Kidney (tissue), 14 donors: Measurements from ENCODE around the gene ZNF148. TPM values are rescaled to one million over a fixed set of nuclear protein-coding genes. Genes with fewer than 3 reads are reported as not detected.

Experiments used
- DNase-seq, 5 donors: peaks; one replicate each; pipeline ENCODE4 v3.0.0-alpha.2; 2013 to 2020
- FAIRE-seq: peaks from 2 replicates; lab custom pipeline; 2012; peaks lifted over from hg19 to GRCh38; lab: Jason Lieb, UNC
- H3K27ac ChIP-seq, 2 donors: one replicate each; pipeline ENCODE4 v1.7.0; 2013; ENCODE audit warnings: low read depth in 2 of 2, low read length in 2 of 2, inconsistent platforms in 1 of 2
- H3K27me3 ChIP-seq: one replicate; pipeline ENCODE4 v1.7.1; 2013; ENCODE audit warnings: low read length, inconsistent platforms; ENCODE audit not compliant: control insufficient read depth, insufficient read depth
- H3K36me3 ChIP-seq, 3 donors: one replicate each; pipeline versions ENCODE4 v1.7.0 to v1.7.1; 2013; ENCODE audit warnings: low read length in 3 of 3, control low read depth in 1 of 3, inconsistent platforms in 1 of 3; ENCODE audit not compliant: insufficient read depth in 3 of 3, control insufficient read depth in 2 of 3
- H3K4me1 ChIP-seq, 3 donors: one replicate each; pipeline versions ENCODE4 v1.7.0 to v1.7.1; 2013; ENCODE audit warnings: low read length in 3 of 3, inconsistent platforms in 1 of 3, low read depth in 1 of 3; ENCODE audit not compliant: control insufficient read depth in 2 of 3, insufficient read depth in 2 of 3
- H3K4me3 ChIP-seq, 3 donors: one replicate each; pipeline versions ENCODE4 v1.7.0 to v1.8.1; 2013; ENCODE audit warnings: low read length in 3 of 3, control low read depth in 1 of 3, inconsistent platforms in 1 of 3
- H3K9ac ChIP-seq, 3 donors: one replicate each; pipeline versions ENCODE4 v1.7.0 to v1.7.1; 2013; ENCODE audit warnings: low read length in 3 of 3, control low read depth in 1 of 3, inconsistent platforms in 1 of 3
- H3K9me3 ChIP-seq, 3 donors: one replicate each; pipeline versions ENCODE4 v1.7.0 to v1.7.1; 2013; ENCODE audit warnings: low read length in 3 of 3, control low read depth in 1 of 3, inconsistent platforms in 1 of 3; ENCODE audit not compliant: control insufficient read depth in 2 of 3, insufficient read depth in 1 of 3
- intact Hi-C: fragments of 100-400 bp; cut with DNase I; formaldehyde crosslinking; loops from one replicate; pipeline ENCODE4 v1.11.1; 2022
- polyA plus RNA-seq: library from polyadenylated mRNA; stranded (reverse); fragments of 350-450 nt; fragmentation: Illumina TruSeq; extraction: RNeasy Lipid Tissue Mini Kit (QIAGEN cat#74804); gene quantifications from one replicate; pipeline ENCODE4 v1.2.3, GENCODE V29; 2014; ENCODE audit warnings: low read depth, low replicate concordance; ENCODE audit not compliant: insufficient read depth
- total RNA-seq: library from RNA; stranded (reverse); fragmentation: NEBNext Ultra II Directional; extraction: Animal tissue kit (Norgen Biotek cat#: 25700); gene quantifications from one replicate; pipeline ENCODE4 v1.2.1, GENCODE V29; 2021
- TF ChIP-seq, protein P1 (sequence below): IDR thresholded peaks from 3 replicates; pipeline ENCODE4 v1.5.1; 2012; ENCODE audit warnings: mild to moderate bottlenecking, moderate library complexity, borderline replicate concordance; ENCODE audit not compliant: insufficient read depth; ENCODE audit errors: extremely low read depth
- donor health status: control.
- donor health status: control.
- donor health status: control.
- donor health status: control.
- donor health status: control.
- donor health status: DM: yes; HTN: yes; CAD: no.
- donor health status: Normal renal cell carcinoma (clear cell type).

Gene ZNF148
- total and polyA plus RNA-seq, 2 donors from 2014 or later: 5.4 to 74.4 TPM

DNA sequence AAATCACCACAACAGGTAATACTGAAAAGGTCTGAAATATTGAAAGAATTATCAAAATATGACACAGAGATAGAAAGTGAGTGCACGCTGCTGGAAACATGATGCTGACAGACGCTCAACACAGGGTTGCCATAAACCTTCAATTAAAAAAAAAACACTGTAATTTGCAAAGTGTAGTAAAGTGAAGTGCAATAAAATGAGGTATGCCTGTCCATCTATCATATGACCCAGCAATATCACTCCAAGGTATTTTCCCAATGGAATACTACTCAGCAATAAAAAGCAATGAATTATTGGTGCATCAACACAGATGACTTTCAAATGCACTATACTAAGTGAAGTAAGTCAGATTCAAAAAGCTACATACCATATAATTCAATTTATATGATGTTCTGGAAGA lies 115.0 kb downstream of the ZNF148 start:
- Histone ChIP-seq H3K27me3 (no peaks in the 10 kb centered on the region), H3K9ac (no peak overlapping the region), H3K27ac (no peak overlapping the region), H3K4me1 (peaks cover 0 to 6% (median 0%) of the 10 kb centered on the region in 3 donors), H3K9me3 (peaks cover 0 to 4% (median 0%) of the 10 kb centered on the region in 3 donors), H3K36me3 (peaks cover 0 to 2% (median 0%) of the 10 kb centered on the region in 3 donors), H3K4me3 (no peak overlapping the region)
- no peak for DNase-seq
- TF ChIP-seq, protein P1, sequence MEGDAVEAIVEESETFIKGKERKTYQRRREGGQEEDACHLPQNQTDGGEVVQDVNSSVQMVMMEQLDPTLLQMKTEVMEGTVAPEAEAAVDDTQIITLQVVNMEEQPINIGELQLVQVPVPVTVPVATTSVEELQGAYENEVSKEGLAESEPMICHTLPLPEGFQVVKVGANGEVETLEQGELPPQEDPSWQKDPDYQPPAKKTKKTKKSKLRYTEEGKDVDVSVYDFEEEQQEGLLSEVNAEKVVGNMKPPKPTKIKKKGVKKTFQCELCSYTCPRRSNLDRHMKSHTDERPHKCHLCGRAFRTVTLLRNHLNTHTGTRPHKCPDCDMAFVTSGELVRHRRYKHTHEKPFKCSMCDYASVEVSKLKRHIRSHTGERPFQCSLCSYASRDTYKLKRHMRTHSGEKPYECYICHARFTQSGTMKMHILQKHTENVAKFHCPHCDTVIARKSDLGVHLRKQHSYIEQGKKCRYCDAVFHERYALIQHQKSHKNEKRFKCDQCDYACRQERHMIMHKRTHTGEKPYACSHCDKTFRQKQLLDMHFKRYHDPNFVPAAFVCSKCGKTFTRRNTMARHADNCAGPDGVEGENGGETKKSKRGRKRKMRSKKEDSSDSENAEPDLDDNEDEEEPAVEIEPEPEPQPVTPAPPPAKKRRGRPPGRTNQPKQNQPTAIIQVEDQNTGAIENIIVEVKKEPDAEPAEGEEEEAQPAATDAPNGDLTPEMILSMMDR: no peak
- intact Hi-C loops: no loop called here
- no peak for FAIRE-seq

DNA sequence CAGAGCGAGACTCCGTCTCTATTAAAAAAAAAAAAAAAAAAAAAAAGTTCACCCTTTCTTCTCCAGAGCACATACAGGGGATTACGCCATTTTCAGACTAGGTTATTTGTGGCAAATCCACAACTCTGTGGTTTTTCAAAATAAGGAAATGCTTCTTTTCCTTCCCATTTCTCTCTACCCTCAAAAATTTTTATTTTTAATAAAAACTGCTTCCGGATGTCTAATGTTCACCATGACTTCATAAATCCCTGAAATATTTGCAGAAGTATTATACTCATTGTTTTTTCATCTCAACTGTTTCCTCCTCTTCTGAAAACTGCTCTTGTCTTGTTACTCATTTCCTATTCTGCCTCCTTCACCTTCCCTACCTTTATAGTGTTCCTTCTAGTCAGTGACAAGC lies 117.6 kb downstream of the ZNF148 start:
- intact Hi-C loops: no loop called here
- Histone ChIP-seq H3K9me3 (peaks cover 0 to 4% (median 0%) of the 10 kb centered on the region in 3 donors), H3K4me1 (no peaks in the 10 kb centered on the region), H3K4me3 (no peak overlapping the region), H3K36me3 (peaks cover 0 to 2% (median 0%) of the 10 kb centered on the region in 3 donors), H3K27ac (no peak overlapping the region), H3K9ac (no peak overlapping the region), H3K27me3 (no peaks in the 10 kb centered on the region)
- TF ChIP-seq, protein P1: no peak
- no peak for DNase-seq
- FAIRE-seq: no peak

DNA sequence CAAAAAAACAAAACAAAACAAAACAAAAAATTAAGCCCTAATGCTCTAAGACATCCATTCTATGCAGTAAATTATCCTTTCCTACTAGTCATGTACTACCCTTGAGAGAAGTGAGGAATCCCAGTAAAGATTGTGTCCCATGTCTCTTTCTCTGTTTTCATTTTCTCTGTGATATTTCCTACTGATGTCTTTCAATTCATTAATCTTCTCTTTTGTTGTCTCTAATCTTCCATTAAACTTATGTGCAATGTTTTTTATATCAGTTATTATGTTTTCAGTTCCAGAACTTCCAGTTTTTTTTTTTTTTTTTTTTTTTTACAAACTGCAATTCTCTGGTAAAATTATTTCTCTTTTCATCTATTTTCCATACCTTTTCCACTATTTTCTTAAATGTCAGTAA lies 118.5 kb downstream of the ZNF148 start:
- DNase-seq: no peak
- Histone ChIP-seq H3K27me3 (no peaks in the 10 kb centered on the region), H3K9ac (no peak overlapping the region), H3K9me3 (peaks cover 0 to 4% (median 0%) of the 10 kb centered on the region in 3 donors), H3K27ac (no peak overlapping the region), H3K36me3 (peaks cover 0 to 2% (median 0%) of the 10 kb centered on the region in 3 donors), H3K4me3 (no peak overlapping the region), H3K4me1 (no peaks in the 10 kb centered on the region)
- intact Hi-C loops: no loop called here
- no peak for FAIRE-seq
- TF ChIP-seq, protein P1: no peak

DNA sequence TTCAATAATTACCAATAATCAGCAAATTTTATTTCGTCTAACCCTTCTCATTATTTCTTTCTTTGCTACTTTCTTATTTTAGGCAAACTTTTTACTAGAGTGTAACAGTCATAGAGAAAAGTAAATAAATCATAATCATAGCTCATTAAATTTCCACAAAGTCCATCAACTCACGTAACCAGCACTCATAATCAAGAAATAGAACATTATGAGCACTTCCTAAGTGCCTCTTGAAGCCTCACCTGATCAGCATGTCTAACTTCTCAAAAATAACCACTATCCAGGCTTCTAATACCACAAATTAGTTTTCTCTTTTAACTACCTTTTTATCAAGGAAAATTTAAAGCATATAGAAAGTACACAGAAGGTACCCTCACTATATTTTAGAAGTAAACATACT lies 124.2 kb downstream of the ZNF148 start:
- Histone ChIP-seq H3K4me3 (no peak overlapping the region), H3K27ac (no peak overlapping the region), H3K9ac (no peak overlapping the region), H3K27me3 (no peaks in the 10 kb centered on the region), H3K9me3 (no peaks in the 10 kb centered on the region), H3K4me1 (no peaks in the 10 kb centered on the region), H3K36me3 (no peaks in the 10 kb centered on the region)
- intact Hi-C loops: no loop called here
- FAIRE-seq (no peak), DNase-seq (no peak)
- TF ChIP-seq, protein P1: no peak
